Measurements from ENCODE around the gene SPIB.

DNA sequence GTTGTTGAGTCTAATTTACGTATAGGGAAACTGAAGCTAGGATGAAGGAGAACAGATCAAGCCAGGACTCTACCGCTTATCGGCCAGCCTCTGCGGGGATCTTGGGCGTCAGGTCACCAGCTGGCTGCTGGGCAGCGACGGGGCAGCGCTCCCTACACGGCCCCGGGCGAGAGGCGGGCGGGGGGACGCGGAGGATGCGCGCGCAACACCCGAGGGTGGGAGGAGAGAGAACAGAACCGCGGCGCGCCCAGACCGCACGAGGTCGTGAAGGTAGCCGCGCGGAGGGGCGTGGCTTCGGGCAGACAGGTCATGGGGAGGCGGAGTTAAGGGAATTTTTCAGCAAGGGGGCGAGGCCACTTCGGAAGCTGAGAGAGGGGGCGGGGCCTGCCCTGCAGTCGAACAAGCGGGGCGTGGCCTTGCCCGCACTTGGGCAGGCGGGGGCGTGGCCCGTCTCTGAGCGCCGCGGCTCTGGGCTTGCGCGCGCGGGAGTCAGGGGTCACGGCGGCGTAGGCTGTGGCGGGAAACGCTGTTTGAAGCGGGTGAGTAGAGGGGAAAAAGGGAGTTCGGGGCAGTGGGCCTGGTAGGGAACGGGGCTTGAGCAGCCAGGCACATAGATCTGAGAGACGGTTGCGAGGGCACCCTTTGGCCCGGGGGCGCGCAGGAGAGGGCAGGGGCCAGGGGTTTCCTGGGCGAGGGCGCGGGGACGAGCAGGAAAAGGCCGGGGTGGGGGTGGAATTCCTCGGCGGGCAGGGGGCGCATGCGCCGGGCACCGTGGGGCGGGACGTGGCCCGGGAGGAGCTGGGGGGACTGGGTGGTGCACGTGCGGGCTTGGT lies 34.7 kb upstream of the SPIB start, which contains the start of gene POLD1:
- TF ChIP-seq GATA2 (IDR thresholded peaks at IDR 0.05; ENCODE audit: low read depth, low read length) (no peak), GATA3 (IDR thresholded peaks at IDR 0.05; ENCODE audit: low read depth, low read length) (no peak)
